Measurements from ENCODE around the gene CPSF3.

DNA sequence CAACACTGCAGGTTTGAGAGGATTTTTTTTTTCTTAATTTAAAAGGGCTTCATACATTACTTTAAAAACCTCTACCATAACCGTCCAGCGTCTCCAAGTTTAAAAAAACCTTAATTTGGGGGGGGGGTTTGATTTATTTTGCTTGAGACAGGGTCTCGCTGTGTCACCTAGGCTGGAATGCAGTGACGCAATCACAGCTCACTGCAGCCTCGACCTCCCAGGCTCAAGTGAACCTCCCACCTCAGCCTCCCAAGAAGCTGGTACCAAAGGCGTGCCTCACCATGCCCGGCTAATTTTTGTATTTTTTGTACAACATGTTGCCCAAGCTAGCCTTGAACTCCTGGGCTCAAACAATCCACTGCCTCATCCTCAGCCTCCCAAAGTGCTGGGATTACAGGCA is 95.3 kb downstream of the CPSF3 start:
- TF ChIP-seq, protein P1, sequence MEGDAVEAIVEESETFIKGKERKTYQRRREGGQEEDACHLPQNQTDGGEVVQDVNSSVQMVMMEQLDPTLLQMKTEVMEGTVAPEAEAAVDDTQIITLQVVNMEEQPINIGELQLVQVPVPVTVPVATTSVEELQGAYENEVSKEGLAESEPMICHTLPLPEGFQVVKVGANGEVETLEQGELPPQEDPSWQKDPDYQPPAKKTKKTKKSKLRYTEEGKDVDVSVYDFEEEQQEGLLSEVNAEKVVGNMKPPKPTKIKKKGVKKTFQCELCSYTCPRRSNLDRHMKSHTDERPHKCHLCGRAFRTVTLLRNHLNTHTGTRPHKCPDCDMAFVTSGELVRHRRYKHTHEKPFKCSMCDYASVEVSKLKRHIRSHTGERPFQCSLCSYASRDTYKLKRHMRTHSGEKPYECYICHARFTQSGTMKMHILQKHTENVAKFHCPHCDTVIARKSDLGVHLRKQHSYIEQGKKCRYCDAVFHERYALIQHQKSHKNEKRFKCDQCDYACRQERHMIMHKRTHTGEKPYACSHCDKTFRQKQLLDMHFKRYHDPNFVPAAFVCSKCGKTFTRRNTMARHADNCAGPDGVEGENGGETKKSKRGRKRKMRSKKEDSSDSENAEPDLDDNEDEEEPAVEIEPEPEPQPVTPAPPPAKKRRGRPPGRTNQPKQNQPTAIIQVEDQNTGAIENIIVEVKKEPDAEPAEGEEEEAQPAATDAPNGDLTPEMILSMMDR (IDR thresholded peaks at IDR 0.05; ENCODE audit: insufficient read depth, low read length, poor library complexity, severe bottlenecking), result no peak
- TF ChIP-seq EZH2phosphoT487 (conservative IDR thresholded peaks at IDR 0.05; ENCODE audit: low read length), result no peak
